Breast epithelium (tissue), 4 donors: ENCODE results near the gene SLC1A7. TPM values are rescaled to one million over a fixed set of nuclear protein-coding genes. Genes with fewer than 3 reads are reported as not detected.

ENCODE experiments used
- DNase-seq, 2 donors: peaks; one replicate each; pipeline ENCODE4 v3.0.0-alpha.2; 2019; ENCODE audit warnings: low spot score in 2 of 2
- H3K27ac ChIP-seq, 2 donors: fragments of 200-600 bp; sonication (generic) in 1 of 2; one replicate each; pipeline ENCODE4 v1.5.1; 2016 to 2019; ENCODE audit warnings: mild to moderate bottlenecking in 1 of 2
- H3K27me3 ChIP-seq, 2 donors: fragments of 200-600 bp; sonication (generic) in 1 of 2; one replicate each; pipeline versions ENCODE4 v1.5.1 to v1.6.0; 2017 to 2019; ENCODE audit warnings: control low read depth in 1 of 2, mild to moderate bottlenecking in 1 of 2
- H3K36me3 ChIP-seq: fragments of 200-600 bp; one replicate; pipeline ENCODE4 v1.5.1; 2019
- H3K4me1 ChIP-seq, 2 donors: fragments of 200-600 bp; sonication (generic); one replicate each; pipeline ENCODE4 v1.5.1; 2016 to 2019; ENCODE audit warnings: control low read depth in 1 of 2
- H3K4me3 ChIP-seq, 3 donors: fragments of 200-600 bp; sonication (generic); 1 replicate in 2 of 3; 2 replicates in 1 of 3; pipeline ENCODE4 v1.5.1; 2016 to 2019; ENCODE audit warnings: mild to moderate bottlenecking in 3 of 3, moderate library complexity in 2 of 3
- H3K9me3 ChIP-seq, 2 donors: fragments of 200-600 bp; sonication (generic) in 1 of 2; one replicate each; pipeline ENCODE4 v1.5.1; 2016 to 2019; ENCODE audit warnings: control low read depth in 1 of 2
- CTCF ChIP-seq, 3 donors: fragments of 450-650 bp; IDR thresholded peaks; one replicate each; pipeline ENCODE4 v1.5.1; 2016 to 2017; ENCODE audit warnings: antibody characterized with exemption in 3 of 3, mild to moderate bottlenecking in 3 of 3, moderate library complexity in 3 of 3
- POLR2A ChIP-seq: fragments of 450-650 bp; IDR thresholded peaks from one replicate; pipeline ENCODE4 v1.6.1; 2016; ENCODE audit warnings: antibody characterized with exemption, mild to moderate bottlenecking, moderate library complexity
- POLR2AphosphoS5 ChIP-seq, 3 donors: sonication (generic); formaldehyde crosslinking; IDR thresholded peaks; one replicate each; pipeline ENCODE4 v1.6.1; 2017; ENCODE audit warnings: antibody characterized with exemption in 3 of 3
- intact Hi-C: fragments of 100-400 bp; cut with DNase I; formaldehyde crosslinking; loops from one replicate; pipeline ENCODE4 v1.15.1; 2023; ENCODE audit warnings: low total_unique reads
- total RNA-seq, 3 donors: library from RNA; depleted of rRNA; stranded (reverse); fragments of >200 nt; gene quantifications; one replicate each; pipeline ENCODE4 v1.1.0, GENCODE V29; 2016

The SLC1A7 gene
- total RNA-seq, 3 donors from 2014 or later, result 0.16 TPM; not detected in 2

- no peaks in the 10 kb centered on the region for H3K27me3 ChIP-seq
- peak overlapping the region in 1 of 2 donors; percentile 25 for H3K27ac ChIP-seq
- no peaks in the 10 kb centered on the region for H3K36me3 ChIP-seq
- TF ChIP-seq POLR2AphosphoS5 (IDR thresholded peaks at IDR 0.05) (no peak), POLR2A (no peak), CTCF (IDR thresholded peaks at IDR 0.05) (no peak)
- no peaks in the 10 kb centered on the region for H3K4me1 ChIP-seq
- no peak for DNase-seq
- intact Hi-C loops, result no loop called here
- H3K9me3 ChIP-seq, result peaks cover 0 to 7% of the 10 kb centered on the region in 2 donors
- H3K4me3 ChIP-seq, result no peak overlapping the region
Observed at GRCh38 chr1:53140451-53140850, 2.0 kb downstream of the SLC1A7 start.

GRCh38 chr1:53139951-53140361 lies 2.5 kb downstream of the SLC1A7 start:
- peak overlapping the region in 1 of 2 donors; percentile 25 for H3K27ac ChIP-seq
- no peak for TF ChIP-seq POLR2A
- TF ChIP-seq CTCF (IDR thresholded peaks at IDR 0.05), result no peak
- no peak for TF ChIP-seq POLR2AphosphoS5 (IDR thresholded peaks at IDR 0.05)

GRCh38 chr1:53138991-53139884 lies 3.2 kb downstream of the SLC1A7 start:
- H3K36me3 ChIP-seq, result no peaks in the 10 kb centered on the region
- no peak for TF ChIP-seq CTCF (IDR thresholded peaks at IDR 0.05)
- TF ChIP-seq POLR2A, result no peak
- no peak for TF ChIP-seq POLR2AphosphoS5 (IDR thresholded peaks at IDR 0.05)
- DNase-seq, result no peak
- intact Hi-C loops, result no loop called here
- H3K4me1 ChIP-seq, result no peaks in the 10 kb centered on the region
- H3K9me3 ChIP-seq, result peaks cover 0 to 7% of the 10 kb centered on the region in 2 donors
- H3K27me3 ChIP-seq, result no peaks in the 10 kb centered on the region
- peak overlapping the region in 1 of 2 donors; percentile 56 for H3K27ac ChIP-seq
- no peak overlapping the region for H3K4me3 ChIP-seq

More at GRCh38 chr1:53139951-53140361, 2.5 kb downstream of the SLC1A7 start:
- no peak overlapping the region for H3K4me3 ChIP-seq
- H3K4me1 ChIP-seq, result no peaks in the 10 kb centered on the region
- H3K27me3 ChIP-seq, result no peaks in the 10 kb centered on the region
- intact Hi-C loops, result no loop called here
- H3K36me3 ChIP-seq, result no peaks in the 10 kb centered on the region
- no peak for DNase-seq
- peaks cover 0 to 7% of the 10 kb centered on the region in 2 donors for H3K9me3 ChIP-seq

- TF ChIP-seq CTCF (IDR thresholded peaks at IDR 0.05) (no peak), POLR2A (no peak), POLR2AphosphoS5 (IDR thresholded peaks at IDR 0.05) (no peak)
- DNase-seq, result no peak
- Histone ChIP-seq H3K4me3 (no peak overlapping the region), H3K36me3 (no peaks in the 10 kb centered on the region), H3K9me3 (peaks cover 0 to 7% of the 10 kb centered on the region in 2 donors), H3K27me3 (no peaks in the 10 kb centered on the region), H3K4me1 (no peaks in the 10 kb centered on the region), H3K27ac (no peak overlapping the region)
- intact Hi-C loops, result no loop called here
Observed at GRCh38 chr1:53137729-53138128, 4.7 kb downstream of the SLC1A7 start.

DNA sequence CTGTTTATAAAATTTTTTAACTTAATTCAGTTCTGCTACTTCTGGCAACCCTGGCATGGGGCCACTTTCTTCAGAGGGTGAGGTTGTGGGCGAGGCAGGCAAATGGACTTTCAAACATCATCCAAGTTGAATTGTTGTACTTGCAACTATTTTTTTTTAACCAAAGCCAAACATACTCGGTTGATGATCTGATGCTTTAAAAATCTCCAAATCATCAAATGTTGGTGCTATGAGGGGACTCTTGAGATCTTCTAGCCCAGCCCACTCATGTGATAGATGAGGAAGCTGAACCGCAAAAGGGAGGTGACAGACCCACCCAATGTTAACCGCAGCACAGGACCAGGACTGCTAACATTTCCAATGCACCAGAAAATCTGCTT lies 6.7 kb downstream of the SLC1A7 start:
- no peaks in the 10 kb centered on the region for H3K36me3 ChIP-seq
- no peak overlapping the region for H3K4me3 ChIP-seq
- no peaks in the 10 kb centered on the region for H3K27me3 ChIP-seq
- intact Hi-C loops, result no loop called here
- no peak for TF ChIP-seq POLR2AphosphoS5 (IDR thresholded peaks at IDR 0.05)
- no peak for TF ChIP-seq CTCF (IDR thresholded peaks at IDR 0.05)
- TF ChIP-seq POLR2A, result no peak
- H3K27ac ChIP-seq, result no peak overlapping the region
- H3K4me1 ChIP-seq, result no peaks in the 10 kb centered on the region
- peak in 1 of 2 donors; percentile 48 for DNase-seq
- H3K9me3 ChIP-seq, result peaks cover 0 to 7% of the 10 kb centered on the region in 2 donors
